ENCODE measurements around the gene POMGNT1. TPM values are rescaled to one million over a fixed set of nuclear protein-coding genes. Genes with fewer than 3 reads are reported as not detected.

POMGNT1 gene
- 38.7 TPM for total RNA-seq

GRCh38 chr1:46197964-46198811 is at the start of gene POMGNT1:
TSS of gene POMGNT1 (minus strand) at chr1:46198434. CDS start at chr1:46197821, 613 bp downstream.

GRCh38 chr1:46247436-46248121 is 49.3 kb upstream of the POMGNT1 start, which contains the start of gene RAD54L:
TSS of gene RAD54L (plus strand) at chr1:46247763. CDS start at chr1:46248406, 643 bp downstream.

GRCh38 chr1:46176211-46176865 is 21.9 kb downstream of the POMGNT1 start, which contains the start of gene P3R3URF:
TSS of gene P3R3URF (minus strand) at chr1:46176488. CDS start at chr1:46176471, 17 bp downstream.

GRCh38 chr1:46174448-46175231 is 23.6 kb downstream of the POMGNT1 start, which contains the start of gene TSPAN1:
TSS of gene TSPAN1 (plus strand) at chr1:46175087. CDS start at chr1:46181108, 6,021 bp downstream.

Other genes with a start within 250 kb of the POMGNT1 start
- 33.9 TPM for gene PIK3R3, start 65.8 kb downstream of the POMGNT1 start, total RNA-seq
- gene TSPAN1, start 23.3 kb downstream of the POMGNT1 start, total RNA-seq: 0.49 TPM
- not detected for gene P3R3URF, start 21.9 kb downstream of the POMGNT1 start, total RNA-seq
- gene LURAP1, start 4.9 kb upstream of the POMGNT1 start, total RNA-seq: 6.0 TPM
- gene RAD54L, start 49.3 kb upstream of the POMGNT1 start, total RNA-seq: 2.1 TPM
- gene LRRC41, start 105.2 kb upstream of the POMGNT1 start, total RNA-seq: 79.5 TPM
- gene UQCRH, start 105.3 kb upstream of the POMGNT1 start, total RNA-seq: 372 TPM
- gene NSUN4, start 142.4 kb upstream of the POMGNT1 start, total RNA-seq: 25.3 TPM
- 39.7 TPM for gene FAAH, start 195.9 kb upstream of the POMGNT1 start, total RNA-seq